ENCODE results near the gene PRR29.

DNA sequence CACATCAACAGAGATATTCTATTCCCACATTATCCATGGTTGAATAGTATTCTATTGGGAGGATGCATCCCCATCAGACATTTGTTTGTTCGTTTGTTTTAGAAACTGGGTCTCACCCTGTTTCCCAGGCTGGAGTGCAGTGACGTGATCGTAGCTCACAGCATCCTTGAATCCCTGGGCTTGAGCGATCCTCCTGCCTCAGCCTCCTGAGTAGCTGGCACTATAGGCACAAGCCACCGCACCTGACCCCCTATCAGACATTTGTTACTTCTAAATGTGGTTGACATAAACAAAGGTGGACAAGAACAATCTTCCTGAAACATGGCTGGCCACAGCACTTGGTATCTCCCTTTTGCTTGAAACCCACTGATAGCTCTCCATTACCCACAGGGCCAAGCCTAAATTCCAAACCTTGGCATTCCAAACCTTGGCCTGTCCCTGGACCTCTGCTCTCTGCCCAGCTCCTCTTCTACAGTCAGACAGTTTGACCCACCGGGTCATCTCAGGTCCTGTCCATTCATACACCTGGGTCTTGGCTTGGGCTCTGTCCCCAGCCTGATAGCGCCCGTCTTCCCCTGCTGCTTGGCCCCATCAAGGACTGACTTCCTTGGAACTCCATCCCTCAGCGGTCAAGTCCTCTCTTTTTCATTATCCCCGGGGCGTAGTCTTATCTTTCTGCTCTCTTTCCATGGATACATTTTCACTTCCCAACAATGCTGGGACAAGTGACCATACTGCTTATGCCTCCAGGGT, 1.5 kb upstream of the PRR29 start:
- TF ChIP-seq TCF12 (IDR thresholded peaks at IDR 0.05; ENCODE audit: low read depth): no peak
- TF ChIP-seq FOXM1 (IDR thresholded peaks at IDR 0.05; ENCODE audit: borderline replicate concordance, low read depth): no peak
- no peak for TF ChIP-seq TEAD4 (IDR thresholded peaks at IDR 0.05)
- TF ChIP-seq, protein P1, sequence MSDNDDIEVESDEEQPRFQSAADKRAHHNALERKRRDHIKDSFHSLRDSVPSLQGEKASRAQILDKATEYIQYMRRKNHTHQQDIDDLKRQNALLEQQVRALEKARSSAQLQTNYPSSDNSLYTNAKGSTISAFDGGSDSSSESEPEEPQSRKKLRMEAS (IDR thresholded peaks at IDR 0.05): no peak
